Lower leg skin (tissue), 4 donors: ENCODE data around the gene ATP6V1F. TPM values are rescaled to one million over a fixed set of nuclear protein-coding genes. Genes with fewer than 3 reads are reported as not detected.

Experiments
- DNase-seq, 2 donors: peaks; one replicate each; pipeline ENCODE4 v3.0.0-alpha.2; 2019; ENCODE audit warnings: low spot score in 2 of 2
- H3K4me3 ChIP-seq: fragments of 200-600 bp; sonication (generic); 2 replicates; pipeline ENCODE4 v1.5.1; 2017; ENCODE audit warnings: mild to moderate bottlenecking, low read depth; ENCODE audit not compliant: poor library complexity, severe bottlenecking
- POLR2A ChIP-seq, 2 donors: fragments of 450-650 bp; IDR thresholded peaks; one replicate each; pipeline ENCODE4 v1.6.1; 2016 to 2017; ENCODE audit warnings: antibody characterized with exemption in 2 of 2, mild to moderate bottlenecking in 1 of 2, moderate library complexity in 1 of 2
- WGBS, 2 donors: methylation state at CpG; one replicate each; pipeline ENCODE4 v1.1.5; 2018; 5-methylcytosine and 5-hydroxymethylcytosine counted together
- intact Hi-C: fragments of 100-400 bp; cut with DNase I; formaldehyde crosslinking; loops from one replicate; pipeline ENCODE4 v1.15.0; 2023; ENCODE audit warnings: low total_unique reads
- total RNA-seq, 4 donors: library from RNA; depleted of rRNA; stranded (reverse); fragments of >200 nt; gene quantifications; one replicate each; pipeline ENCODE4 v1.1.0, GENCODE V29; 2016
- TF ChIP-seq, protein P1 (sequence below), 3 donors: fragments of 450-650 bp; IDR thresholded peaks; one replicate each; pipeline ENCODE4 v1.5.1; 2016; ENCODE audit warnings: antibody characterized with exemption in 3 of 3, mild to moderate bottlenecking in 3 of 3, moderate library complexity in 2 of 3

Gene ATP6V1F
- total RNA-seq, 4 donors from 2014 or later: 71.3 to 165 (median 137) TPM

GRCh38 chr7:128841921-128842673, 20.6 kb upstream of the ATP6V1F start:
- no peak overlapping the region for H3K4me3 ChIP-seq
- WGBS, 2 donors: 71 to 72% methylated on average over 26 to 35 of the region's 35 CpGs
- intact Hi-C loops: no loop called here
- DNase-seq: no peak
- TF ChIP-seq, protein P1, sequence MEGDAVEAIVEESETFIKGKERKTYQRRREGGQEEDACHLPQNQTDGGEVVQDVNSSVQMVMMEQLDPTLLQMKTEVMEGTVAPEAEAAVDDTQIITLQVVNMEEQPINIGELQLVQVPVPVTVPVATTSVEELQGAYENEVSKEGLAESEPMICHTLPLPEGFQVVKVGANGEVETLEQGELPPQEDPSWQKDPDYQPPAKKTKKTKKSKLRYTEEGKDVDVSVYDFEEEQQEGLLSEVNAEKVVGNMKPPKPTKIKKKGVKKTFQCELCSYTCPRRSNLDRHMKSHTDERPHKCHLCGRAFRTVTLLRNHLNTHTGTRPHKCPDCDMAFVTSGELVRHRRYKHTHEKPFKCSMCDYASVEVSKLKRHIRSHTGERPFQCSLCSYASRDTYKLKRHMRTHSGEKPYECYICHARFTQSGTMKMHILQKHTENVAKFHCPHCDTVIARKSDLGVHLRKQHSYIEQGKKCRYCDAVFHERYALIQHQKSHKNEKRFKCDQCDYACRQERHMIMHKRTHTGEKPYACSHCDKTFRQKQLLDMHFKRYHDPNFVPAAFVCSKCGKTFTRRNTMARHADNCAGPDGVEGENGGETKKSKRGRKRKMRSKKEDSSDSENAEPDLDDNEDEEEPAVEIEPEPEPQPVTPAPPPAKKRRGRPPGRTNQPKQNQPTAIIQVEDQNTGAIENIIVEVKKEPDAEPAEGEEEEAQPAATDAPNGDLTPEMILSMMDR (IDR thresholded peaks at IDR 0.05): no peak
- no peak for TF ChIP-seq POLR2A (IDR thresholded peaks at IDR 0.05)

- no peak for DNase-seq
- 96% methylated on average over 33 to 38 of the region's 38 CpGs for WGBS, 2 donors
- H3K4me3 ChIP-seq: no peak overlapping the region
- TF ChIP-seq, protein P1 (IDR thresholded peaks at IDR 0.05): no peak
- no peak for TF ChIP-seq POLR2A (IDR thresholded peaks at IDR 0.05)
- intact Hi-C loops: no loop called here
Observed at GRCh38 chr7:128842674-128843641, 19.7 kb upstream of the ATP6V1F start.

- H3K4me3 ChIP-seq: no peak overlapping the region
- WGBS, 2 donors: 89 to 90% methylated on average over 17 of the region's 17 CpGs
- TF ChIP-seq POLR2A (IDR thresholded peaks at IDR 0.05): no peak
- TF ChIP-seq, protein P1 (IDR thresholded peaks at IDR 0.05): no peak
- intact Hi-C loops: no loop called here
- DNase-seq: no peak
Observed at GRCh38 chr7:128843938-128844621, 18.6 kb upstream of the ATP6V1F start.

DNA sequence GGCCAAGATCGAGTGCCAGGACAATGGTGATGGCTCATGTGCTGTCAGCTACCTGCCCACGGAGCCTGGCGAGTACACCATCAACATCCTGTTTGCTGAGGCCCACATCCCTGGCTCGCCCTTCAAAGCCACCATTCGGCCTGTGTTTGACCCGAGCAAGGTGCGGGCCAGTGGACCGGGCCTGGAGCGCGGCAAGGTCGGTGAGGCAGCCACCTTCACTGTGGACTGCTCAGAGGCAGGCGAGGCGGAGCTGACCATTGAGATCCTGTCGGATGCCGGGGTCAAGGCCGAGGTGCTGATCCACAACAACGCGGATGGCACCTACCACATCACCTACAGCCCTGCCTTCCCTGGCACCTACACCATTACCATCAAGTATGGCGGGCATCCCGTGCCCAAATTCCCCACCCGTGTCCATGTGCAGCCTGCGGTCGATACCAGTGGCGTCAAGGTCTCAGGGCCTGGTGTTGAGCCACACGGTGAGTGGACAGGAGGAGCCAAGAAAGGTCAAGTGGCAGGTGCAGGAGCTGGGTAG, 17.8 kb upstream of the ATP6V1F start:
- no peak for DNase-seq
- intact Hi-C loops: no loop called here
- 92 to 95% methylated on average over 22 to 25 of the region's 25 CpGs for WGBS, 2 donors
- H3K4me3 ChIP-seq: no peak overlapping the region
- TF ChIP-seq, protein P1 (IDR thresholded peaks at IDR 0.05): no peak
- no peak for TF ChIP-seq POLR2A (IDR thresholded peaks at IDR 0.05)

DNA sequence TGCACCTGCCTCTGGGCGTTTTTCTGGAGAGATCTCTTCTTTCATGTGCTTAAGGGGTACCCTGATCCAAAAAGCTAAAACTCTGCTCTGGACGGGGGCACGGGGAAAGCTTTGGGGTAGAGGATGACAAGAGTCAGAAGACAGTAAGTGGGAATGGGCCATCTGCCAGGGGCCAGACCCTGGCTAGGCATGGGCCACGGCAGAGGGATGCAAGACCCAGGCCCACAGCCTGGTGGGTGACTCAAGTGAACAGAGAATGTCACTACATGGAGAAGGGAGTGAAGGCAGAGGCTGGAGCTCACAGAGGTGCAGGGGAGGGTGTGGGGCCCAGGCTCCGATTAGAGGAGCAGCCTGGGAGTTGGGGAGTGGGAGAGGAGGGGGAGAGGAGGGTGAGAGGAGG, 17.2 kb upstream of the ATP6V1F start:
- DNase-seq: no peak
- no peak overlapping the region for H3K4me3 ChIP-seq
- TF ChIP-seq, protein P1 (IDR thresholded peaks at IDR 0.05): no peak
- TF ChIP-seq POLR2A (IDR thresholded peaks at IDR 0.05): no peak
- WGBS, 2 donors: 82 to 88% methylated on average over 5 of the region's 5 CpGs
- intact Hi-C loops: no loop called here
